Measurements from ENCODE around the gene KRTAP4-2. TPM values are rescaled to one million over a fixed set of nuclear protein-coding genes. Genes with fewer than 3 reads are reported as not detected.
"Not testable (repeated sequence)": the region's sequence is repeated elsewhere in the genome, so short reads cannot be mapped to it uniquely, and the experiment has no call there.

KRTAP4-2 gene
- total and polyA plus RNA-seq, 2 of the 13 experiments (the other 11 are each of a cell fraction or from before 2014, with no cell fraction given): not detected

- H3K27me3 ChIP-seq (ENCODE audit: control insufficient read depth in 1 of 2, insufficient read depth in 2 of 2, low read length in 2 of 2): no peaks in the 10 kb centered on the region
- no peak overlapping the region for H3K9ac ChIP-seq (ENCODE audit: insufficient read depth, low read depth, low read length)
- ATAC-seq: no peak
- H3K27ac ChIP-seq (ENCODE audit: extremely low read length, insufficient read depth, low read length): no peak overlapping the region
- no peaks in the 10 kb centered on the region for H4K20me1 ChIP-seq (ENCODE audit: insufficient read depth, low read length)
- no peaks in the 10 kb centered on the region for H3K36me3 ChIP-seq (replicated peaks in 1 of 2; ENCODE audit: control insufficient read depth in 1 of 2, insufficient read depth in 2 of 2, low read length in 2 of 2)
- no peak for FAIRE-seq
- CTCF ChIA-PET (ENCODE audit: low intra/inter-chr PET ratio, low total read pairs): no interaction called here
- in situ Hi-C loops (cut with HindIII; ENCODE audit: extremely low pct_ligation_motif_present, low pct_unique_long_range_greater_than_20kb): no loop called here
- H3K4me3 ChIP-seq (replicated peaks in 1 of 3; ENCODE audit: insufficient read depth in 1 of 3, low read depth in 2 of 3, low read length in 3 of 3): no peak overlapping the region
- no peaks in the 10 kb centered on the region for H3K4me1 ChIP-seq (ENCODE audit: insufficient read depth, low read length)
- H2AFZ ChIP-seq (ENCODE audit: low read length): no peak overlapping the region
- POLR2A ChIA-PET: no interaction called here
- no TSS peak for BruUV-seq (replicated peaks)
- DNase-seq (ENCODE audit: low spot score): no peak
- intact Hi-C loops (cut with micrococcal nuclease; ENCODE audit: unreplicated experiment): no loop called here
- TF ChIP-seq SMARCC2 (IDR thresholded peaks at IDR 0.05): no peak
- peaks cover 43% of the 10 kb centered on the region for H3K9me3 ChIP-seq (ENCODE audit: low read length)
- no peaks in the 10 kb centered on the region for H3K79me2 ChIP-seq (ENCODE audit: insufficient read depth, low read length)
- H3K4me2 ChIP-seq (ENCODE audit: low read depth, low read length): no peak overlapping the region
Observed at GRCh38 chr17:41141361-41141760, 36.7 kb downstream of the KRTAP4-2 start.

DNA sequence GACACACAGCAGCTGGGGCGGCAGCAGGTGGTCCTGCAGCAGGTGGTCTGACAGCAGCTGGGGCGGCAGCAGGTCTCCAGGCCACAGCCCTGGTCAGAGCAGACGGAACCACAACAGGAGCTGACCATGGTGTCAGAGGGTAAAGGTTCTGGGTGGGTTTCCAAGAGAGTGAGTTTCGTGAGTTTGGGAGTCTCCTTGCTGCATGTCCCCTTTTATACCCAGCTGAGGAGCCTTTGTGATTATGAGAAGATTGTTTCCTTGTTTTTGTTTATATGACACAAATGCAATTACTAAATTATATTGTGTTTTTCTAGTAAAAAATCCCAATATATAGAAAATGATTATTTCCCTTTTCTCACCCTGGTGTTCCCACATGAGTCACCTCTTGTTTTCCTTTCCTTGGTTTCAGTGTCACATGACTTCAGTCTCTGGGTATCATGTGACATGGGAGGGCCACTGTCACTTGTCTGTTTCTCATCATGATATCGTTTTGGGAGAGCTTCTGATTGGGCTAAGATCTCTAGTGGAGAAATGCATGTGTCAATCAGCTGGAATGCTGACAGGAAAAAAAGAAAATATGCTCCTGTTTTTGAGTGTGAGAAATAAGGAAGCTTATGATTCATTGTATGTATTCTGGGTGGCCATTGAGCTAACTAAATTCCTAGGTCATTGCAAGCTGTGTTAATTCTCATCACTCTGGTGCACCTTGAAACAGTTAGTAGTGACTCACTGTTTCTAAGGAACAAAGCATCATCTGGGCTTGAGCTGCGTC, 37.5 kb downstream of the KRTAP4-2 start, which contains the start of gene KRTAP4-6:
Gene KRTAP4-6, minus strand, starts transcription at position 185 of the 772 bp plus-strand sequence. Its CDS starts 57 bp downstream, at position 128.
- Histone ChIP-seq H4K20me1 (ENCODE audit: insufficient read depth, low read length) (no peaks in the 10 kb centered on the region), H3K4me2 (ENCODE audit: low read depth, low read length) (no peak within 1 kb of the TSS), H3K27ac (ENCODE audit: extremely low read length, insufficient read depth, low read length) (no peak within 1 kb of the TSS), H3K4me3 (replicated peaks in 1 of 3; ENCODE audit: insufficient read depth in 1 of 3, low read depth in 2 of 3, low read length in 3 of 3) (no peak within 1 kb of the TSS), H3K27me3 (ENCODE audit: control insufficient read depth in 1 of 2, insufficient read depth in 2 of 2, low read length in 2 of 2) (no peaks in the 10 kb centered on the region), H3K9ac (ENCODE audit: insufficient read depth, low read depth, low read length) (no peak within 1 kb of the TSS), H3K36me3 (replicated peaks in 1 of 2; ENCODE audit: control insufficient read depth in 1 of 2, insufficient read depth in 2 of 2, low read length in 2 of 2) (no peaks in the 10 kb centered on the region), H3K4me1 (ENCODE audit: insufficient read depth, low read length) (no peaks in the 10 kb centered on the region), H3K79me2 (ENCODE audit: insufficient read depth, low read length) (no peaks in the 10 kb centered on the region), H2AFZ (ENCODE audit: low read length) (no peak within 1 kb of the TSS), H3K9me3 (ENCODE audit: low read length) (peaks cover 43% of the 10 kb centered on the region)
- DNase-seq (ENCODE audit: low spot score): peak; percentile 9
- peak; percentile 66 for TF ChIP-seq USF2 (IDR thresholded peaks at IDR 0.05; ENCODE audit: low read depth, low read length)
- no peak for TF ChIP-seq USF2 (CRISPR knock-in tag; IDR thresholded peaks at IDR 0.05; ENCODE audit: borderline replicate concordance)
- peak; percentile 97; the same call in 1 of the 2 replicates for TF ChIP-seq ZFP1 (CRISPR knock-in tag; IDR thresholded peaks at IDR 0.05)
- no peak for TF ChIP-seq NFATC3 (CRISPR knock-in tag; IDR thresholded peaks at IDR 0.05)
- TF ChIP-seq RFX1 (IDR thresholded peaks at IDR 0.05): no peak
- TF ChIP-seq RAD51 (IDR thresholded peaks at IDR 0.05; ENCODE audit: borderline replicate concordance): peak; percentile 68; the same call in 1 of the 2 replicates
- no peak for TF ChIP-seq ZNF234 (CRISPR knock-in tag; conservative IDR thresholded peaks at IDR 0.05)
- TF ChIP-seq ZNF251 (CRISPR knock-in tag; IDR thresholded peaks at IDR 0.05): no peak
- TF ChIP-seq ZNF629 (CRISPR knock-in tag; conservative IDR thresholded peaks at IDR 0.05): no peak
- ChIA-PET CTCF (ENCODE audit: low intra/inter-chr PET ratio, low total read pairs) (no interaction called here), POLR2A (no interaction called here)
- WGBS (ENCODE audit: low lambda C conversion rate): 11% methylated on average over 6 of the region's 6 CpGs
- in situ Hi-C loops (cut with HindIII; ENCODE audit: extremely low pct_ligation_motif_present, low pct_unique_long_range_greater_than_20kb): no loop called here
- FAIRE-seq: no peak
- intact Hi-C loops (cut with micrococcal nuclease; ENCODE audit: unreplicated experiment): no loop called here
- ATAC-seq: no peak
- BruUV-seq (replicated peaks): no TSS peak

GRCh38 chr17:41139865-41140264, 38.2 kb downstream of the KRTAP4-2 start:
- H2AFZ ChIP-seq (ENCODE audit: low read length); H4K20me1 ChIP-seq (ENCODE audit: insufficient read depth, low read length); ATAC-seq; H3K27me3 ChIP-seq (ENCODE audit: control insufficient read depth in 1 of 2, insufficient read depth in 2 of 2, low read length in 2 of 2); H3K27ac ChIP-seq (ENCODE audit: extremely low read length, insufficient read depth, low read length); CTCF ChIA-PET (ENCODE audit: low intra/inter-chr PET ratio, low total read pairs); H3K36me3 ChIP-seq (replicated peaks in 1 of 2; ENCODE audit: control insufficient read depth in 1 of 2, insufficient read depth in 2 of 2, low read length in 2 of 2); H3K79me2 ChIP-seq (ENCODE audit: insufficient read depth, low read length); intact Hi-C loops (cut with micrococcal nuclease; ENCODE audit: unreplicated experiment); BruUV-seq (replicated peaks); H3K9ac ChIP-seq (ENCODE audit: insufficient read depth, low read depth, low read length); H3K4me2 ChIP-seq (ENCODE audit: low read depth, low read length); in situ Hi-C loops (cut with HindIII; ENCODE audit: extremely low pct_ligation_motif_present, low pct_unique_long_range_greater_than_20kb); H3K4me3 ChIP-seq (replicated peaks in 1 of 3; ENCODE audit: insufficient read depth in 1 of 3, low read depth in 2 of 3, low read length in 3 of 3); H3K4me1 ChIP-seq (ENCODE audit: insufficient read depth, low read length); DNase-seq (ENCODE audit: low spot score); POLR2A ChIA-PET; FAIRE-seq: not testable (repeated sequence)
- peaks cover 43% of the 10 kb centered on the region for H3K9me3 ChIP-seq (ENCODE audit: low read length)
- WGBS (ENCODE audit: low lambda C conversion rate): 39% methylated on average over 11 of the region's 12 CpGs

Data from HepG2 (cell line).